Measurements from ENCODE around the gene ZNF202. TPM values are rescaled to one million over a fixed set of nuclear protein-coding genes. Genes with fewer than 3 reads are reported as not detected.

Gene ZNF202
- total RNA-seq, 2 donors from 2014 or later: 25.0 to 28.8 TPM

DNA sequence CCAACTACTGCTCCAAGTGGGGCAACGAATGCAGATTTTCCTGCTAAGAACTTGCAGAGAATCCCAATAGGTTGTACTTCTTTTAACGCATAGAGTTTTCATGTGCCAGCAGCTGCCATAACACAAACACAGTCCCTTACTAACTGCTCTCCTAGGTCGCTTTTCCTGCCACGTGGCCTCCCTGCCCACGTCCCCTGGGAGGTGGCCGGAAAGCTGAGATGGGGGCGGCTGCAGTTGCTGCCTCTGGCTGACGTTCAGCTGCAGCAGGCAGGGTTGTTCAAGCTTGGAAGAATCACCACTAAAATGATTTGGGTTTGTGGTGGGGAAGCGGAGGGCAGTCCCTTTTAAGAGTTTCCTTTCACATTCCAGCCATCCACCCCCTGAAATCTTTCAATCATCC is 39.3 kb downstream of the ZNF202 start:
- Histone ChIP-seq H3K4me1 (ENCODE audit: control insufficient read depth, insufficient read depth, low read length) (no peaks in the 10 kb centered on the region), H3K9me3 (ENCODE audit: control insufficient read depth, low read length) (no peaks in the 10 kb centered on the region), H3K36me3 (ENCODE audit: control insufficient read depth, insufficient read depth, low read length) (no peaks in the 10 kb centered on the region), H3K27ac (ENCODE audit: low read depth, low read length) (no peak overlapping the region), H3K4me3 (ENCODE audit: low read length) (no peak overlapping the region), H3K27me3 (ENCODE audit: control insufficient read depth, insufficient read depth, low read length, poor library complexity, severe bottlenecking) (no peaks in the 10 kb centered on the region), H3K9ac (ENCODE audit: extremely low read depth, low read length, poor library complexity, severe bottlenecking) (no peak overlapping the region)
- no peak overlapping the region for H3K4me3 Mint-ChIP-seq
- 86 to 90% methylated on average over 7 to 9 of the region's 9 CpGs for WGBS, 2 experiments (ENCODE audit: insufficient coverage in 1 of 2, insufficient read length in 1 of 2)
- H3K27me3 Mint-ChIP-seq (ENCODE audit: insufficient read depth): peaks cover 4% of the 10 kb centered on the region
- H3K4me1 Mint-ChIP-seq: peaks cover 16% of the 10 kb centered on the region
- no peaks in the 10 kb centered on the region for H3K9me3 Mint-ChIP-seq
- no peak overlapping the region for H3K27ac Mint-ChIP-seq
- no peak for DNase-seq
- no peaks in the 10 kb centered on the region for H3K36me3 Mint-ChIP-seq (ENCODE audit: low read depth)
- TF ChIP-seq, protein P1, sequence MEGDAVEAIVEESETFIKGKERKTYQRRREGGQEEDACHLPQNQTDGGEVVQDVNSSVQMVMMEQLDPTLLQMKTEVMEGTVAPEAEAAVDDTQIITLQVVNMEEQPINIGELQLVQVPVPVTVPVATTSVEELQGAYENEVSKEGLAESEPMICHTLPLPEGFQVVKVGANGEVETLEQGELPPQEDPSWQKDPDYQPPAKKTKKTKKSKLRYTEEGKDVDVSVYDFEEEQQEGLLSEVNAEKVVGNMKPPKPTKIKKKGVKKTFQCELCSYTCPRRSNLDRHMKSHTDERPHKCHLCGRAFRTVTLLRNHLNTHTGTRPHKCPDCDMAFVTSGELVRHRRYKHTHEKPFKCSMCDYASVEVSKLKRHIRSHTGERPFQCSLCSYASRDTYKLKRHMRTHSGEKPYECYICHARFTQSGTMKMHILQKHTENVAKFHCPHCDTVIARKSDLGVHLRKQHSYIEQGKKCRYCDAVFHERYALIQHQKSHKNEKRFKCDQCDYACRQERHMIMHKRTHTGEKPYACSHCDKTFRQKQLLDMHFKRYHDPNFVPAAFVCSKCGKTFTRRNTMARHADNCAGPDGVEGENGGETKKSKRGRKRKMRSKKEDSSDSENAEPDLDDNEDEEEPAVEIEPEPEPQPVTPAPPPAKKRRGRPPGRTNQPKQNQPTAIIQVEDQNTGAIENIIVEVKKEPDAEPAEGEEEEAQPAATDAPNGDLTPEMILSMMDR (conservative IDR thresholded peaks at IDR 0.05): no peak

DNA sequence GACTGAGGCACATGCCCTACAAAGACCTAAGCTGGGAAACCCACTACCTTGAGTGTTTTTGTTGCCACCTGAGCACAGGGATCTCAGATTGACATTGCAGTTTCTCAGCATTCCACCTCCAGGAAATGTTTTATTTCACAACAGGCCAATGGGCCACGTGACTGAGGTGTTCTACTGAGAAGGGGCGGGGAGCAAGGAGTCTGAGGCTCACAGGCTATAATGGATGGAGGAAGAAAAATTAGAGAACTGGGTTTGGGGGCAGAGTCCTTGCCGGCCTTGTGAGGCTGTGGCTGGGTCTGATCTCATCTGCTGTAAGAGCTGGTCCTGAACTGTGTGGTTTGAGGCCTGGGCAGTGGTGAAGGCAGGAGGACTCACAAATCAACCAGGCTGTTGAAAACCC is 40.7 kb downstream of the ZNF202 start:
- Histone ChIP-seq H3K27ac (ENCODE audit: low read depth, low read length) (no peak overlapping the region), H3K27me3 (ENCODE audit: control insufficient read depth, insufficient read depth, low read length, poor library complexity, severe bottlenecking) (no peaks in the 10 kb centered on the region), H3K9me3 (ENCODE audit: control insufficient read depth, low read length) (no peaks in the 10 kb centered on the region), H3K4me1 (ENCODE audit: control insufficient read depth, insufficient read depth, low read length) (no peaks in the 10 kb centered on the region), H3K4me3 (ENCODE audit: low read length) (no peak overlapping the region), H3K36me3 (ENCODE audit: control insufficient read depth, insufficient read depth, low read length) (no peaks in the 10 kb centered on the region), H3K9ac (ENCODE audit: extremely low read depth, low read length, poor library complexity, severe bottlenecking) (no peak overlapping the region)
- DNase-seq: no peak
- TF ChIP-seq, protein P1 (conservative IDR thresholded peaks at IDR 0.05): no peak
- H3K9me3 Mint-ChIP-seq: no peaks in the 10 kb centered on the region
- 92 to 100% methylated on average over 2 to 3 of the region's 3 CpGs for WGBS, 2 experiments (ENCODE audit: insufficient coverage in 1 of 2, insufficient read length in 1 of 2)
- peaks cover 4% of the 10 kb centered on the region for H3K27me3 Mint-ChIP-seq (ENCODE audit: insufficient read depth)
- H3K4me1 Mint-ChIP-seq: peaks cover 16% of the 10 kb centered on the region
- no peak overlapping the region for H3K27ac Mint-ChIP-seq
- H3K36me3 Mint-ChIP-seq (ENCODE audit: low read depth): no peaks in the 10 kb centered on the region
- no peak overlapping the region for H3K4me3 Mint-ChIP-seq

DNA sequence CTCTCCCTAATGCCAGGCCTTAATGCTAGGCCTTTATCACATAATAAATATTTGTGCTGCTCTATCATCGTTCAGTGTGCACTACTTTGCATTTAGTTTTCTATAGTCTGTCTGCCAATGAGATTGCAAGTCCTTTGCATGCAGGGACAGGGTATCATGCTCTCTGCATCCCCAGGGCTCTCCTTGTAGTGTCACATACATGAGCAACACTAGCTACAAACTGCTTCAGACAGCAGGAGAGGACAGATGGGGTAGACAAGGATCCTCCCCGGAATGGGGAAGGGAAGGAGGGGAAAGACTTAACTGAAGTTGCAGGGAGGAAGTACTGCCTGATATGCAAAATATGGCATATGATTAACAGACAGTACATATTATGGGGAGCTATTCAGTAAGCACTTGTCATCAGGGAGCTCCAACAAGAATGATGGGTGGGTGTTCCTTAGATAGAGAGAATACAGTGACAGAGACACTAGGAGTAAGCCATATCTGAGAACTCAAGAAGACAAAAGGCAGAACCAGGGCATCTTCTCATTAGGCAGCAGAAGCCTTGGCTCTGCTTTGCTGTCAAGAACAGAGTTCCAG is 42.8 kb downstream of the ZNF202 start:
- no peak overlapping the region for H3K27ac ChIP-seq (ENCODE audit: low read depth, low read length)
- no peak overlapping the region for H3K9ac ChIP-seq (ENCODE audit: extremely low read depth, low read length, poor library complexity, severe bottlenecking)
- no peaks in the 10 kb centered on the region for H3K27me3 ChIP-seq (ENCODE audit: control insufficient read depth, insufficient read depth, low read length, poor library complexity, severe bottlenecking)
- no peak for DNase-seq
- H3K4me3 Mint-ChIP-seq: no peak overlapping the region
- H3K27me3 Mint-ChIP-seq (ENCODE audit: insufficient read depth): peaks cover 4% of the 10 kb centered on the region
- no peak overlapping the region for H3K4me3 ChIP-seq (ENCODE audit: low read length)
- H3K27ac Mint-ChIP-seq: no peak overlapping the region
- WGBS, 2 experiments (ENCODE audit: insufficient coverage in 1 of 2, insufficient read length in 1 of 2): 92 to 94% methylated on average over 2 of the region's 2 CpGs
- H3K9me3 ChIP-seq (ENCODE audit: control insufficient read depth, low read length): no peaks in the 10 kb centered on the region
- TF ChIP-seq, protein P1 (conservative IDR thresholded peaks at IDR 0.05): no peak
- H3K4me1 Mint-ChIP-seq: peaks cover 5% of the 10 kb centered on the region
- no peaks in the 10 kb centered on the region for H3K9me3 Mint-ChIP-seq
- no peaks in the 10 kb centered on the region for H3K36me3 Mint-ChIP-seq (ENCODE audit: low read depth)
- H3K36me3 ChIP-seq (ENCODE audit: control insufficient read depth, insufficient read depth, low read length): no peaks in the 10 kb centered on the region
- no peaks in the 10 kb centered on the region for H3K4me1 ChIP-seq (ENCODE audit: control insufficient read depth, insufficient read depth, low read length)
